Mammary microvascular endothelial cell (primary cell): ENCODE measurements around the gene NPR3. TPM values are rescaled to one million over a fixed set of nuclear protein-coding genes. Genes with fewer than 3 reads are reported as not detected.

ENCODE experiments used
- total RNA-seq: library from RNA; depleted of rRNA; stranded (reverse); fragments of >200 nt; gene quantifications from 2 replicates; pipeline ENCODE4 v1.2.3, GENCODE V29; 2015

Gene NPR3, protein sequence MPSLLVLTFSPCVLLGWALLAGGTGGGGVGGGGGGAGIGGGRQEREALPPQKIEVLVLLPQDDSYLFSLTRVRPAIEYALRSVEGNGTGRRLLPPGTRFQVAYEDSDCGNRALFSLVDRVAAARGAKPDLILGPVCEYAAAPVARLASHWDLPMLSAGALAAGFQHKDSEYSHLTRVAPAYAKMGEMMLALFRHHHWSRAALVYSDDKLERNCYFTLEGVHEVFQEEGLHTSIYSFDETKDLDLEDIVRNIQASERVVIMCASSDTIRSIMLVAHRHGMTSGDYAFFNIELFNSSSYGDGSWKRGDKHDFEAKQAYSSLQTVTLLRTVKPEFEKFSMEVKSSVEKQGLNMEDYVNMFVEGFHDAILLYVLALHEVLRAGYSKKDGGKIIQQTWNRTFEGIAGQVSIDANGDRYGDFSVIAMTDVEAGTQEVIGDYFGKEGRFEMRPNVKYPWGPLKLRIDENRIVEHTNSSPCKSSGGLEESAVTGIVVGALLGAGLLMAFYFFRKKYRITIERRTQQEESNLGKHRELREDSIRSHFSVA
- total RNA-seq: under 0.01 and 0.05 TPM in 2 replicates

DNA sequence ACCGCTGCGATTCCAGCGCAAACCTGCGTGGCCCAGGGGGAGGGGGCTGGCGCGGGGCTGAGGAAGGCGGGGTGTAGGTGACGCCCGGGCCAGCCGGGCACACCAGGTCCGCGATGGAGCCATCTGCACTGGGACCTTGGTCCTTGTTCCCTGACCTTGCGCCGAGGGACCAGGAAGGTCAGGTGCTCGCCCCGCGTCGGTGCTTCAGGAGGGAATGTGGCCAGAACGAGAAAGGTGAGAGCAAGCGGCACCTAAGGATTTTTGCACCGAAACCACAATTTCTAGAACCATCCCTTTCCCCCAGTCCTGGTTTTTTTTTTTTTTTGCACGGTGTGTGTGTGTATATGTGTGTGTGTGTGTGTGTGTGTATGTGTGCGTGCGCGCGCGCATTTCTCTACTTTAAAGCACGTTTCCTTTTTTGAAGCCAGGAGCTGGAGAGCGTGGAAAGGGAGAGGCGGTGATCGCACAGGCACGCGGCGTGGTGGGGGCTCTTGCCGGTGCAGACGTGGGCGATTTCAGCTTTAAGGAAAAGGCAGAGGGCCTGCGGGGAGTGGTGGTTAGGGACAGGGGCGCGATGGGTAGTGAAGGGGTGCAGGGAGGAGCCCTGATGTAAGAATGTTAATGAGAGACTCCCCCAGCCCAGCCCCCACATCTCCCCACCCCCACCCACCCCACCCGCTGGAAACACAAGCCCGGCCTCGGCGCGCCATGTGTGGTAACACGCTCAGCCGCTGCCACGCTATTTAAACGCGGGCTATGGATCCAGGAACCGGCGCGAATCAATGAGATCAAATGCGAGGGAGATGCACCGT, at the start of gene NPR3:
NPR3 (plus strand) TSS at position 772 of the 812 bp plus-strand sequence. CDS start 456 bp downstream, outside the sequence.

Other genes starting within 250 kb of the NPR3 start
- 237 and 257 TPM in 2 replicates for gene SUB1, start 125.8 kb upstream of the NPR3 start, total RNA-seq